HepG2 (cell line): ENCODE results near the gene CABLES1. TPM values are rescaled to one million over a fixed set of nuclear protein-coding genes. Genes with fewer than 3 reads are reported as not detected.

Experiments used
- ATAC-seq: fragments of 200-7000 bp; cut with Tn5 transposase; 3 replicates; pipeline ENCODE4 v1.9.1; 2020; ENCODE audit warnings: mild to moderate bottlenecking, moderate library complexity
- BruUV-seq: library from RNA; stranded (reverse); fragments of 400-500 nt; replicated peaks from 2 replicates; lab custom pipeline; 2021; lab: Mats Ljungman, UMichigan
- CTCF ChIA-PET: fragments of 300-600 bp; formaldehyde crosslinking; extraction: SDS; loops from one replicate; lab custom pipeline; 2021; ENCODE audit warnings: low total read pairs, inconsistent platforms, low intra/inter-chr PET ratio; lab: Yijun Ruan, JAX
- POLR2A ChIA-PET: fragments of 350-600 bp; sonication (Branson Sonifier 250); formaldehyde crosslinking; loops from one replicate; lab custom pipeline; 2020; ENCODE audit warnings: antibody characterized with exemption, inconsistent platforms; lab: Yijun Ruan, JAX
- DNase-seq: peaks from one replicate; pipeline ENCODE4 v3.0.0-alpha.2; 2015; ENCODE audit warnings: low spot score
- FAIRE-seq: peaks from 3 replicates; lab custom pipeline; 2011; peaks lifted over from hg19 to GRCh38; lab: Jason Lieb, UNC
- H2AFZ ChIP-seq: one replicate; pipeline ENCODE4 v1.6.1; 2011; ENCODE audit warnings: low read length, inconsistent platforms
- H3K27ac ChIP-seq: fragments of 300-600 bp; 3 replicates; pipeline ENCODE4 v1.8.0; 2011; ENCODE audit warnings: mixed run types, mild to moderate bottlenecking, mixed read lengths, low read length, inconsistent platforms; ENCODE audit not compliant: insufficient read depth; ENCODE audit errors: extremely low read length
- H3K27me3 ChIP-seq, 2 experiments: fragments of 200-600 bp in 1 of 2; 2 replicates in 1 of 2; 3 replicates in 1 of 2; pipeline versions ENCODE4 v1.6.0 to v1.8.0; 2011; ENCODE audit warnings: low read length in 2 of 2, mild to moderate bottlenecking in 2 of 2, moderate library complexity in 2 of 2, inconsistent platforms in 1 of 2; ENCODE audit not compliant: insufficient read depth in 2 of 2, control insufficient read depth in 1 of 2
- H3K36me3 ChIP-seq, 2 experiments: fragments of 200-600 bp in 1 of 2; replicated peaks in 1 of 2; 2 replicates in 1 of 2; 3 replicates in 1 of 2; pipeline versions ENCODE4 v1.5.1 to v1.8.0; 2011; ENCODE audit warnings: low read length in 2 of 2, inconsistent platforms in 1 of 2; ENCODE audit not compliant: insufficient read depth in 2 of 2, control insufficient read depth in 1 of 2
- H3K4me1 ChIP-seq: 2 replicates; pipeline ENCODE4 v1.5.1; 2012; ENCODE audit warnings: low read length, inconsistent platforms; ENCODE audit not compliant: insufficient read depth
- H3K4me2 ChIP-seq: 2 replicates; pipeline ENCODE4 v1.6.0; 2011; ENCODE audit warnings: low read depth, low read length, inconsistent platforms
- H3K4me3 ChIP-seq, 3 experiments: fragments of 200-600 bp in 1 of 3; sonication (generic), shearing (Covaris generic) in 1 of 3; replicated peaks in 1 of 3; 2 replicates each; pipeline ENCODE4 v1.5.1; 2011 to 2016; ENCODE audit warnings: low read length in 3 of 3, inconsistent platforms in 2 of 3, low read depth in 2 of 3, mild to moderate bottlenecking in 2 of 3, control low read depth in 1 of 3, mixed read lengths in 1 of 3; ENCODE audit not compliant: insufficient read depth in 1 of 3
- H3K79me2 ChIP-seq: one replicate; pipeline ENCODE4 v1.6.1; 2011; ENCODE audit warnings: low read length, inconsistent platforms; ENCODE audit not compliant: insufficient read depth
- H3K9ac ChIP-seq: 2 replicates; pipeline ENCODE4 v1.6.0; 2011; ENCODE audit warnings: mild to moderate bottlenecking, low read depth, low read length, inconsistent platforms; ENCODE audit not compliant: insufficient read depth
- H3K9me3 ChIP-seq: 2 replicates; pipeline ENCODE4 v1.5.1; 2012; ENCODE audit warnings: mild to moderate bottlenecking, low read length
- H4K20me1 ChIP-seq: 2 replicates; pipeline ENCODE4 v1.6.0; 2011; ENCODE audit warnings: inconsistent platforms, mild to moderate bottlenecking, low read length, moderate library complexity; ENCODE audit not compliant: insufficient read depth
- BRD4 ChIP-seq: sonication (generic); formaldehyde crosslinking; IDR thresholded peaks from 2 replicates; pipeline ENCODE4 v1.4.0; 2020; ENCODE audit warnings: missing genetic modification reagents
- CREBL2 ChIP-seq: sonication (generic); formaldehyde crosslinking; IDR thresholded peaks from 2 replicates; pipeline ENCODE4 v1.8.1; 2023; ENCODE audit warnings: missing genetic modification reagents, mild to moderate bottlenecking, borderline replicate concordance
- FOXA1 ChIP-seq, 2 experiments: fragments of 450-650 bp in 1 of 2; sonication (generic) in 1 of 2; formaldehyde crosslinking in 1 of 2; IDR thresholded peaks; 2 replicates each; pipeline versions ENCODE4 v1.4.0 to v1.6.1; 2016 to 2020; ENCODE audit warnings: missing genetic modification reagents in 1 of 2
- KMT2A ChIP-seq: sonication (generic); formaldehyde crosslinking; IDR thresholded peaks from 2 replicates; pipeline ENCODE4 v1.4.0; 2020; ENCODE audit warnings: missing genetic modification reagents
- NFIB ChIP-seq: sonication (generic); formaldehyde crosslinking; IDR thresholded peaks from 2 replicates; pipeline ENCODE4 v1.9.0; 2021; ENCODE audit warnings: missing genetic modification reagents, mild to moderate bottlenecking, borderline replicate concordance
- SIN3A ChIP-seq: IDR thresholded peaks from 2 replicates; pipeline ENCODE4 v1.6.1; 2011; ENCODE audit warnings: low read depth, mild to moderate bottlenecking, control low read depth, low read length, borderline replicate concordance
- ZBTB14 ChIP-seq: sonication (generic); formaldehyde crosslinking; IDR thresholded peaks from 2 replicates; pipeline ENCODE4 v1.4.0; 2020; ENCODE audit warnings: missing genetic modification reagents
- ZBTB7A ChIP-seq: sonication (generic); formaldehyde crosslinking; IDR thresholded peaks from 2 replicates; pipeline ENCODE4 v1.8.0; 2022; ENCODE audit warnings: mild to moderate bottlenecking, missing genetic modification reagents
- ZNF407 ChIP-seq: sonication (generic); formaldehyde crosslinking; IDR thresholded peaks from one replicate; pipeline ENCODE4 v1.5.1; 2020; ENCODE audit warnings: mild to moderate bottlenecking, missing genetic modification reagents; ENCODE audit errors: not compliant biosample characterization
- ZNF513 ChIP-seq: sonication (generic); formaldehyde crosslinking; conservative IDR thresholded peaks from 2 replicates; pipeline ENCODE4 v1.5.0; 2020; ENCODE audit warnings: missing genetic modification reagents
- ZNF570 ChIP-seq: sonication (generic); formaldehyde crosslinking; IDR thresholded peaks from 2 replicates; pipeline ENCODE4 v1.4.0; 2020; ENCODE audit warnings: mild to moderate bottlenecking, missing genetic modification reagents, borderline replicate concordance
- ZNF775 ChIP-seq: sonication (generic); formaldehyde crosslinking; IDR thresholded peaks from 2 replicates; pipeline ENCODE4 v1.4.0; 2020; ENCODE audit warnings: missing genetic modification reagents, mild to moderate bottlenecking, moderate library complexity, borderline replicate concordance
- ZNF790 ChIP-seq: sonication (generic); formaldehyde crosslinking; IDR thresholded peaks from 2 replicates; pipeline ENCODE4 v1.8.0; 2022; ENCODE audit warnings: missing genetic modification reagents, mild to moderate bottlenecking, borderline replicate concordance
- WGBS: methylation state at CpG from one replicate; pipeline ENCODE4 v1.1.6; 2017; ENCODE audit warnings: low lambda C conversion rate; 5-methylcytosine and 5-hydroxymethylcytosine counted together
- in situ Hi-C: cut with HindIII; loops from 2 replicates; pipeline ENCODE4 v1.10.0; 2017; ENCODE audit warnings: low pct_unique_long_range_greater_than_20kb; ENCODE audit not compliant: extremely low pct_ligation_motif_present
- intact Hi-C: fragments of 100-400 bp; cut with micrococcal nuclease; formaldehyde crosslinking; loops from one replicate; pipeline ENCODE4 v1.10.0; 2022; ENCODE audit not compliant: unreplicated experiment
- polyA plus RNA-seq, 8 experiments: library from polyadenylated mRNA; depleted of rRNA in 3 of 8; stranded (reverse) in 7 of 8; unstranded in 1 of 8; fragments of >200 nt; fragmentation: Illumina TruSeq in 4 of 8; extraction: Trizol in 4 of 8; gene quantifications; 2 replicates each; pipeline versions ENCODE4 v1.2.1 to v1.2.3, GENCODE V29; 2011 to 2016; ENCODE audit warnings: low read depth in 4 of 8, missing spikeins in 1 of 8, mixed read lengths in 1 of 8; ENCODE audit not compliant: insufficient read depth in 1 of 8
- total RNA-seq, 5 experiments: library from RNA; depleted of rRNA; stranded (reverse); fragments of >200 nt; fragmentation: Illumina TruSeq; extraction: Trizol; gene quantifications; 2 replicates each; pipeline ENCODE4 v1.2.3, GENCODE V29; 2016; ENCODE audit warnings: low read depth in 1 of 5

Gene CABLES1
- total and polyA plus RNA-seq, 2 of the 13 experiments (the other 11 are each of a cell fraction or from before 2014, with no cell fraction given), result 14.7 to 25.8 TPM

GRCh38 chr18:23189099-23189498 lies 53.8 kb downstream of the CABLES1 start:
- no peak overlapping the region for H3K4me3 ChIP-seq
- TF ChIP-seq ZNF407 (CRISPR knock-in tag), result no peak
- TF ChIP-seq KMT2A (CRISPR knock-in tag), result no peak
- no peak for TF ChIP-seq ZNF775 (CRISPR knock-in tag)
- TF ChIP-seq ZBTB7A (CRISPR knock-in tag), result no peak
- no peak for TF ChIP-seq NFIB (CRISPR knock-in tag)
- TF ChIP-seq BRD4 (CRISPR knock-in tag), result no peak
- no peak for TF ChIP-seq FOXA1 (IDR thresholded peaks at IDR 0.05)
- no peak for TF ChIP-seq FOXA1 (CRISPR knock-in tag; IDR thresholded peaks at IDR 0.05)
- no peak for TF ChIP-seq ZNF790 (CRISPR knock-in tag)
- no peak for TF ChIP-seq ZNF570 (CRISPR knock-in tag)
- TF ChIP-seq ZNF513 (CRISPR knock-in tag), result no peak
- no peak for TF ChIP-seq CREBL2 (CRISPR knock-in tag)
- TF ChIP-seq SIN3A, result no peak
- no peak for TF ChIP-seq ZBTB14 (CRISPR knock-in tag)
- H3K79me2 ChIP-seq, result peaks cover 8% of the 10 kb centered on the region
- POLR2A ChIA-PET, result interaction anchor here (1.3 to 1.5 kb wide), 2 partner anchors 48 to 55 kb away, joined by 3 to 4 read pairs; no protein-coding TSS in a partner anchor
- intact Hi-C loops (loop anchor here (5.0 kb wide), 1 partner anchor 57 kb away; no protein-coding TSS in a partner anchor), in situ Hi-C loops (no loop called here)
- CTCF ChIA-PET, result no interaction called here
- H3K27me3 ChIP-seq, result no peaks in the 10 kb centered on the region
- FAIRE-seq (no peak), DNase-seq (no peak), ATAC-seq (no peak; the same call in 2 of the 3 replicates)
- H3K9ac ChIP-seq, result no peak overlapping the region
- H3K36me3 ChIP-seq, result peaks cover 8 to 31% of the 10 kb centered on the region in 2 experiments; a peak in 4 of 5 replicates
- BruUV-seq, result no TSS peak
- no peak overlapping the region for H3K27ac ChIP-seq
- H4K20me1 ChIP-seq, result no peaks in the 10 kb centered on the region
- WGBS, result 91% methylated on average over 6 of the region's 7 CpGs
- peak overlapping the region; percentile 35; the same call in 1 of the 2 replicates for H3K4me2 ChIP-seq
- H3K9me3 ChIP-seq, result no peaks in the 10 kb centered on the region
- no peak overlapping the region for H2AFZ ChIP-seq
- H3K4me1 ChIP-seq, result peaks cover 30% of the 10 kb centered on the region
